Neuronal stem cell (in vitro differentiated cells): ENCODE results near the gene ZNF629.
A peak's percentile ranks its signal among the peaks of the same experiment; 100 is the strongest.

Source experiments
- DNase-seq: peaks from one replicate; pipeline ENCODE4 v3.0.0-alpha.2; 2013; ENCODE audit warnings: low spot score
- H2AFZ ChIP-seq: one replicate; pipeline ENCODE4 v1.6.1; 2013; ENCODE audit warnings: mild to moderate bottlenecking, low read length, inconsistent platforms
- H2AK5ac ChIP-seq: 2 replicates; pipeline ENCODE4 v1.6.1; 2013; ENCODE audit warnings: low read depth, mild to moderate bottlenecking, inconsistent platforms, low read length, moderate library complexity, mixed read lengths
- H2BK120ac ChIP-seq: 2 replicates; pipeline ENCODE4 v1.6.1; 2013; ENCODE audit warnings: low read depth, mild to moderate bottlenecking, inconsistent platforms, low read length, moderate library complexity, mixed read lengths
- H2BK12ac ChIP-seq: one replicate; pipeline ENCODE4 v1.6.1; 2013; ENCODE audit warnings: low read length, inconsistent platforms
- H2BK15ac ChIP-seq: 2 replicates; pipeline ENCODE4 v1.6.1; 2013; ENCODE audit warnings: mild to moderate bottlenecking, low read length, inconsistent platforms, mixed read lengths
- H2BK5ac ChIP-seq: one replicate; pipeline ENCODE4 v1.6.1; 2013; ENCODE audit warnings: inconsistent platforms, mild to moderate bottlenecking, low read length, moderate library complexity
- H3K14ac ChIP-seq: one replicate; pipeline ENCODE4 v1.6.1; 2013; ENCODE audit warnings: low read length, inconsistent platforms
- H3K18ac ChIP-seq: 2 replicates; pipeline ENCODE4 v1.6.1; 2013; ENCODE audit warnings: low read length, inconsistent platforms
- H3K23ac ChIP-seq: 2 replicates; pipeline ENCODE4 v1.6.1; 2013; ENCODE audit warnings: low read depth, mild to moderate bottlenecking, mixed read lengths, low read length, inconsistent platforms; ENCODE audit not compliant: poor library complexity
- H3K27ac ChIP-seq: replicated peaks from 3 replicates; pipeline ENCODE4 v1.5.1; 2013; ENCODE audit warnings: low read length, inconsistent platforms
- H3K27me3 ChIP-seq, 3 experiments: 2 replicates each; pipeline ENCODE4 v1.6.1; 2013; ENCODE audit warnings: low read length in 3 of 3, mild to moderate bottlenecking in 2 of 3, inconsistent platforms in 1 of 3, low read depth in 1 of 3, mixed read lengths in 1 of 3, moderate library complexity in 1 of 3; ENCODE audit not compliant: control insufficient read depth in 3 of 3, insufficient read depth in 3 of 3
- H3K36me3 ChIP-seq, 2 donors: replicated peaks in 1 of 2; 2 replicates each; pipeline ENCODE4 v1.6.1; 2013; ENCODE audit warnings: low read length in 2 of 2; ENCODE audit not compliant: control insufficient read depth in 2 of 2, insufficient read depth in 2 of 2
- H3K4ac ChIP-seq: 2 replicates; pipeline ENCODE4 v1.6.1; 2013; ENCODE audit warnings: inconsistent platforms, mild to moderate bottlenecking, low read length, moderate library complexity
- H3K4me1 ChIP-seq, 2 donors: 1 replicate in 1 of 2; 2 replicates in 1 of 2; pipeline ENCODE4 v1.6.1; 2013; ENCODE audit warnings: low read length in 2 of 2, low read depth in 1 of 2; ENCODE audit not compliant: control insufficient read depth in 2 of 2, insufficient read depth in 1 of 2
- H3K4me2 ChIP-seq: one replicate; pipeline ENCODE4 v1.6.1; 2013; ENCODE audit warnings: mild to moderate bottlenecking, low read length, inconsistent platforms; ENCODE audit not compliant: insufficient read depth, poor library complexity, severe bottlenecking
- H3K4me3 ChIP-seq, 2 donors: 2 replicates each; pipeline ENCODE4 v1.5.1; 2013; ENCODE audit warnings: low read length in 2 of 2, mild to moderate bottlenecking in 2 of 2, inconsistent platforms in 1 of 2, moderate library complexity in 1 of 2
- H3K79me1 ChIP-seq: one replicate; pipeline ENCODE4 v1.6.1; 2013; ENCODE audit warnings: low read depth, mild to moderate bottlenecking, inconsistent platforms, low read length, moderate library complexity
- H3K9ac ChIP-seq: one replicate; pipeline ENCODE4 v1.6.1; 2013; ENCODE audit warnings: mild to moderate bottlenecking, low read depth, low read length, inconsistent platforms; ENCODE audit not compliant: poor library complexity
- H3K9me3 ChIP-seq, 2 donors: replicated peaks in 1 of 2; 2 replicates each; pipeline versions ENCODE3 to v1.6.1; 2013; ENCODE audit warnings: low read length in 2 of 2, mild to moderate bottlenecking in 2 of 2, inconsistent platforms in 1 of 2, low read depth in 1 of 2, mixed read lengths in 1 of 2, moderate library complexity in 1 of 2; ENCODE audit not compliant: control insufficient read depth in 2 of 2, insufficient read depth in 1 of 2
- H4K8ac ChIP-seq: one replicate; pipeline ENCODE4 v1.6.1; 2013; ENCODE audit warnings: low read depth, mild to moderate bottlenecking, inconsistent platforms, low read length, moderate library complexity
- H4K91ac ChIP-seq: one replicate; pipeline ENCODE4 v1.6.1; 2013; ENCODE audit warnings: low read length, low read depth, mild to moderate bottlenecking, inconsistent platforms; ENCODE audit not compliant: poor library complexity
- WGBS, 2 donors: extraction: QIAGEN DNeasy Blood & Tissue Kit; methylation state at CpG; one replicate each; pipeline ENCODE4 v1.1.7; 2013; ENCODE audit warnings: missing lambda C conversion rate in 2 of 2, mixed read lengths in 1 of 2; ENCODE audit not compliant: insufficient read length in 2 of 2, insufficient replicate concordance in 1 of 2; ENCODE audit errors: extremely low coverage in 2 of 2; 5-methylcytosine and 5-hydroxymethylcytosine counted together

ZNF629 gene

DNA sequence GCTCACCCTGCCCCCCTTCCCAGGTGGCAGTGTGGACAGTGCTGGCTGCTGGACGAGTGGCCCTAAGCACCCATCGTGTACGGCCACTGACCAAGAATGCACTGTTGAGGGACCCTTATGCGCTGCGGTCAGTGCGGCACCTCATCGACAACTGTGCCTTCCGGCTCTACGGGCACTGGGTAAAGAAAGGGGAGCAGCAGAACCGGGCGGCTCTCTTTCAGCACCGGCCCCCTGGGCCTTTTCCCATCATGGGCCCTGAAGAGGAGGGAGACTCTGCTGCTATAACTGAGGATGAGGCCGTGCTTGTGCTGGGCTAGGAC is 30.3 kb downstream of the ZNF629 start:
- no peak overlapping the region for H4K8ac ChIP-seq
- peak overlapping the region in 1 of 2 donors; percentile 25 for H3K4me3 ChIP-seq
- no peak overlapping the region for H2BK120ac ChIP-seq
- no peak for DNase-seq
- H3K4me2 ChIP-seq, result no peak overlapping the region
- no peak overlapping the region for H3K4ac ChIP-seq
- H4K91ac ChIP-seq, result no peak overlapping the region
- no CpG with 5 or more reads among the region's 13 CpGs for WGBS, 2 donors
- no peak overlapping the region for H2BK12ac ChIP-seq
- H2AFZ ChIP-seq, result no peak overlapping the region
- no peak overlapping the region for H2BK15ac ChIP-seq
- H3K4me1 ChIP-seq, result peaks cover 0 to 9% of the 10 kb centered on the region in 2 donors
- no peak overlapping the region for H2AK5ac ChIP-seq
- H2BK5ac ChIP-seq, result no peak overlapping the region
- H3K9ac ChIP-seq, result no peak overlapping the region
- H3K14ac ChIP-seq, result no peak overlapping the region
- H3K23ac ChIP-seq, result no peak overlapping the region
- peaks cover 6% of the 10 kb centered on the region for H3K79me1 ChIP-seq
- no peak overlapping the region for H3K18ac ChIP-seq
- no peaks in the 10 kb centered on the region for H3K27me3 ChIP-seq
- H3K9me3 ChIP-seq, result no peaks in the 10 kb centered on the region
- H3K27ac ChIP-seq, result no peak overlapping the region
- H3K36me3 ChIP-seq, result peaks cover 23 to 75% of the 10 kb centered on the region in 2 donors

DNA sequence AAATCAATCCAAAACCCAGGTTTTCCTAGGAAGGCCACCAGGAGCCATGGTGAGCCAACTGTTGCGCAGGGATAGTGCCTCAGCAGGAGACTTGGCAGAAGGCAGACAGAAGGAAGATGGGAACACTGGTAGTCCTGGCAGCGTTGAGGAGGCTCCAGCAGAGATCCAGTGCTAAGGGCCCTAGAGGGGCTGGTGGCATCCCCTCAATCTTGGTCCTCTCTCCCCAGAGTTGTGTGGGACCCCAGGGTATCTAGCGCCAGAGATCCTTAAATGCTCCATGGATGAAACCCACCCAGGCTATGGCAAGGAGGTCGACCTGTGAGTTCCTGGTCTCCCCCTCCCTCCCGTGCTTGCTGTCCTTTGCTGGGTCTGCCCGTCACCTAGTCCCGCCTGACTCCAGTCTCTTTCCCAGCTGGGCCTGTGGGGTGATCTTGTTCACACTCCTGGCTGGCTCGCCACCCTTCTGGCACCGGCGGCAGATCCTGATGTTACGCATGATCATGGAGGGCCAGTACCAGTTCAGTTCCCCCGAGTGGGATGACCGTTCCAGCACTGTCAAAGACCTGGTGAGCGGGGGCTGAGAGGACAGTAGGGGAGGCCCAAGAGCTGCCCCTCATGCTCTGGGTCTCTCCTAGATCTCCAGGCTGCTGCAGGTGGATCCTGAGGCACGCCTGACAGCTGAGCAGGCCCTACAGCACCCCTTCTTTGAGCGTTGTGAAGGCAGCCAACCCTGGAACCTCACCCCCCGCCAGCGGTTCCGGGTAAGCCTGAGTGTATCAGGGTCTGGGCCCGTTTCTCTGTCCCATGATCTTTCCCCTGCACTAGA is 30.8 kb downstream of the ZNF629 start:
- H3K9ac ChIP-seq, result no peak overlapping the region
- H2BK12ac ChIP-seq, result no peak overlapping the region
- no peak overlapping the region for H4K91ac ChIP-seq
- WGBS, 2 donors, result no CpG with 5 or more reads among the region's 20 CpGs
- H2BK120ac ChIP-seq, result no peak overlapping the region
- H3K9me3 ChIP-seq, result no peaks in the 10 kb centered on the region
- no peak overlapping the region for H2BK15ac ChIP-seq
- peak overlapping the region in 1 of 2 donors; percentile 25 for H3K4me3 ChIP-seq
- H3K36me3 ChIP-seq, result peaks cover 27 to 80% of the 10 kb centered on the region in 2 donors
- H3K27ac ChIP-seq, result no peak overlapping the region
- H3K14ac ChIP-seq, result no peak overlapping the region
- no peak overlapping the region for H3K23ac ChIP-seq
- H3K4me1 ChIP-seq, result peaks cover 0 to 8% of the 10 kb centered on the region in 2 donors
- no peaks in the 10 kb centered on the region for H3K27me3 ChIP-seq
- H3K4me2 ChIP-seq, result no peak overlapping the region
- H2BK5ac ChIP-seq, result no peak overlapping the region
- no peak overlapping the region for H3K4ac ChIP-seq
- no peak overlapping the region for H2AFZ ChIP-seq
- no peak overlapping the region for H3K18ac ChIP-seq
- DNase-seq, result no peak
- H4K8ac ChIP-seq, result no peak overlapping the region
- peaks cover 3% of the 10 kb centered on the region for H3K79me1 ChIP-seq
- H2AK5ac ChIP-seq, result no peak overlapping the region

DNA sequence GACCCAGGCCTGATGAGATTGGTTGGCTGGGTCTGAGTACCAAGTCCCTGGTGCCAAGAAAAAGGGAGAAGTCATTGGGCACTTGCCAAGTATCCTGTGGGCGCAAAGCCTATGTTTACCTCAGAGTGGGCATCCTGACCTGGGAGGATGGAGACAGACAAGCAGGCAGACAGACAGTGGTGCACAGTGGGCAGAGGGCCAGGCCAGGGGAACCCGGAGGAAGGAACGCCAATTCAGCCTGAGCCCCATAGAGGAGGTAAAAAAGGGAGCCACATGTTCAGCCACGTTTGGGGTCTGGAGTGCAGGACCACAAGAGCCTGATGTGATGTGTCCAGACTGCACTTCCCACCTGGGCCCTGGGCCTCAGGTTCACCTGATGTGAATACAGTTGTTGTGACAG is 33.4 kb downstream of the ZNF629 start:
- DNase-seq, result no peak
- H3K23ac ChIP-seq, result no peak overlapping the region
- H2AFZ ChIP-seq, result no peak overlapping the region
- peaks cover 7% of the 10 kb centered on the region for H3K79me1 ChIP-seq
- no peak overlapping the region for H4K91ac ChIP-seq
- no peak overlapping the region for H3K27ac ChIP-seq
- WGBS, 2 donors, result no CpG with 5 or more reads among the region's 4 CpGs
- H4K8ac ChIP-seq, result no peak overlapping the region
- no peaks in the 10 kb centered on the region for H3K9me3 ChIP-seq
- H3K18ac ChIP-seq, result no peak overlapping the region
- no peak overlapping the region for H3K4ac ChIP-seq
- no peak overlapping the region for H3K14ac ChIP-seq
- peaks cover 23 to 77% of the 10 kb centered on the region in 2 donors for H3K36me3 ChIP-seq
- no peak overlapping the region for H2BK120ac ChIP-seq
- no peak overlapping the region for H2AK5ac ChIP-seq
- H3K27me3 ChIP-seq, result no peaks in the 10 kb centered on the region
- H3K4me1 ChIP-seq, result peaks cover 0 to 2% of the 10 kb centered on the region in 2 donors
- H3K9ac ChIP-seq, result no peak overlapping the region
- no peak overlapping the region for H2BK12ac ChIP-seq
- H2BK15ac ChIP-seq, result no peak overlapping the region
- no peak overlapping the region for H3K4me2 ChIP-seq
- peak overlapping the region in 1 of 2 donors; percentile 27 for H3K4me3 ChIP-seq
- H2BK5ac ChIP-seq, result no peak overlapping the region

DNA sequence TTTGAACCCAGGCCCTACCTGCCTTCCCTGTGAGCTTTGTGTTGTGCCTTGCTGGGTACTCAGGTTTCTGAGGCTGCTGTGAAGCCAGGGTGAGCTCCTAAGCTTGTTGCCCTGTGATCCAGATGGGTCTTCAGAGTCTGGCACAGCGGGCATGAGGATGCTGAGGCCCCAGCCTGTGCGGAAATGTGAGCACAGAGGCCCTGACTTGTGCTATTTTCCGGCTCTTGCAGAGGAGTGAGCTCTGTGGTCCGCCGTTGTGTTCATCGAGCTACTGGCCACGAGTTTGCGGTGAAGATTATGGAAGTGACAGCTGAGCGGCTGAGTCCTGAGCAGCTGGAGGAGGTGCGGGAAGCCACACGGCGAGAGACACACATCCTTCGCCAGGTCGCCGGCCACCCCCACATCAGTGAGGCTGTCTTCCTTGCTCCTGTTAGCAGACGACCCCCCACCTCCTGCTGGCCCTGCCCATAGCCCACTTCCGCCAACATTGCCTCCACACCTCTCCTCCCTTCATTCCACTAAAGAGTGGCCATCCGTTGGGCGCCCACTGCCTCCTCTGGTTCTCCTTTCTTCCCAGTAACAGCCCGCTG is 36.0 kb downstream of the ZNF629 start:
- DNase-seq, result no peak
- Histone ChIP-seq H2AK5ac (no peak overlapping the region), H3K27ac (no peak overlapping the region), H3K18ac (no peak overlapping the region), H3K4me1 (peaks cover 0 to 2% of the 10 kb centered on the region in 2 donors), H3K9me3 (no peaks in the 10 kb centered on the region), H3K27me3 (no peaks in the 10 kb centered on the region), H4K8ac (no peak overlapping the region), H2BK120ac (no peak overlapping the region), H3K4ac (no peak overlapping the region), H3K4me3 (peak overlapping the region in 1 of 2 donors; percentile 6), H3K9ac (no peak overlapping the region), H3K36me3 (peaks cover 16 to 55% of the 10 kb centered on the region in 2 donors), H2BK12ac (no peak overlapping the region), H2BK5ac (no peak overlapping the region), H2AFZ (no peak overlapping the region), H3K4me2 (no peak overlapping the region), H3K23ac (no peak overlapping the region), H4K91ac (no peak overlapping the region), H2BK15ac (no peak overlapping the region), H3K14ac (no peak overlapping the region), H3K79me1 (peaks cover 3% of the 10 kb centered on the region)
- no CpG with 5 or more reads among the region's 20 CpGs for WGBS, 2 donors
